GM18507 (cell line): Measurements from ENCODE around the gene ATP6V1G3.
"Not testable (repeated sequence)": the region's sequence is repeated elsewhere in the genome, so short reads cannot be mapped to it uniquely, and the experiment has no call there.

ENCODE experiments used
- DNase-seq: peaks from one replicate; pipeline ENCODE4 v3.0.0; 2011; ENCODE audit warnings: low read depth; ENCODE audit not compliant: insufficient read length; ENCODE audit errors: extremely low spot score
- FAIRE-seq: peaks from 2 replicates; lab custom pipeline; 2011; peaks lifted over from hg19 to GRCh38; lab: Jason Lieb, UNC

Gene ATP6V1G3, protein sequence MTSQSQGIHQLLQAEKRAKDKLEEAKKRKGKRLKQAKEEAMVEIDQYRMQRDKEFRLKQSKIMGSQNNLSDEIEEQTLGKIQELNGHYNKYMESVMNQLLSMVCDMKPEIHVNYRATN

GRCh38 chr1:198540580-198540979, at the start of gene ATP6V1G3:
TSS of gene ATP6V1G3 (minus strand) at chr1:198540680. CDS start at chr1:198540650, 30 bp downstream.
- no peak for DNase-seq
- FAIRE-seq = no peak

DNA sequence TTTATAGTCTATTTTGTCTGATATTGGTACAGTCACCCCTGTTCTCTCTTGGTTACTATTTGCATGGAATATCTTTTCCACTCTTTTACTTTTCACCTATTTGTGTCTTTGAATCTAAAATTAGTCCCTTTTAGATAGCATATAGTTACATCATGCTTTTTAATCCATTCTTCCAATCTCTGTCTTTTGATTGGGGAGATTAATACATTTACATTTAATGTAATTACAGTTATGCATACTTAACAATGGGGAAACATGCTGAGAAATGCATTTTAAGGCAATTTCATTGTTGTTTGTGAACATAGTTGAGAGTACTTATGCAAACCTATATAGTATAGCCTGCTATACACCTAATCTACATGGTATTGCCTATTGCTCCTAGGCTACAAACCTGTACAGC, 48.4 kb upstream of the ATP6V1G3 start:
- DNase-seq (no peak), FAIRE-seq (no peak)

- no peak for DNase-seq
- no peak for FAIRE-seq
These were observed 43.7 kb upstream of the ATP6V1G3 start for GRCh38 chr1:198584163-198584562.

DNA sequence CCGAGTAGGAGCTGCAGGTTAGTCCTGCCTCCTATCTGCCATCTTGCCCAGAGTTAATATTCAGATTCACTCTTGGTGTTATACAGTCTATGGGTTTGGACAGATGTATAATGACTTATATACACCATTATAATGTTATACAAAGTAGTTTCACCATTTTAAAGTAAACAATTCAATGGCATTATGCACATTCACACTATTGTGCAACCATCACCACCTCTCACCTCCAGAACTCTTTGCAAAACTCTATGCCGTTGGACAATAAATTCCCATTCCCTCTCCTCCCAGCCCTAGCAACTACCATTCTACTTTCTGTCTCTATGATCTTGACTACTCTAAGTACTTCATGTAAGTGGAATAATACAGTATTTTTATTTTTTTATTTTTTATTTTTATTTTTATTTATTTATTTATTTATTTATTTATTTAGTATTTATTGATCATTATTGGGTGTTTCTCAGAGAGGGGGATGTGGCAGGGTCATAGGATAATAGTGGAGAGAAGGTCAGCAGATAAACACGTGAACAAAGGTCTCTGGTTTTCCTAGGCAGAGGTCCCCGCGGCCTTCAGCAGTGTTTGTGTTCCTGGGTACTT, 42.8 kb upstream of the ATP6V1G3 start:
- not testable (repeated sequence) for DNase-seq, FAIRE-seq

- DNase-seq = no peak
- FAIRE-seq = no peak
These were observed 37.0 kb upstream of the ATP6V1G3 start for GRCh38 chr1:198577444-198577843.

GRCh38 chr1:198575798-198576641, 35.5 kb upstream of the ATP6V1G3 start:
- no peak for DNase-seq
- FAIRE-seq = peak; percentile 59

DNA sequence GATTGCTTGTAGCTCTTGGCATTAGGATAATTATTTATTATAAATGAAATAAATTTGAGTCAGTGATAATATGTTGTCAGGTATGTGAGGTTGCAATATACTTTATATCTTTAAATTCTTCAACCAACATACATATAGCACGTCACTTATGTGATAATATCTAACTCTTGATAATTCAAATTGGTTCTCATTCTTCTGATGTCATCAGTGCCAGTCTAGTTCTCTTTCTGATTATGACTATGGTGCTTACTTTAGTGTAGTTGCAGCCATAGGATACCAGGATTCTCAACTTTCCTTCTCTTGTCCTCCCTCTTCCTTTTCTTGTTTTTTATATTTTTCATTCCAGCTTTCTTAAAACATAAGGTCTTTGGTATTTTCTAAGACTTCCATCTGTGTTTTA, 34.8 kb upstream of the ATP6V1G3 start:
- peak; percentile 51 for FAIRE-seq
- no peak for DNase-seq

- FAIRE-seq = no peak
- no peak for DNase-seq
These were observed 33.8 kb upstream of the ATP6V1G3 start for GRCh38 chr1:198574325-198574724.

DNA sequence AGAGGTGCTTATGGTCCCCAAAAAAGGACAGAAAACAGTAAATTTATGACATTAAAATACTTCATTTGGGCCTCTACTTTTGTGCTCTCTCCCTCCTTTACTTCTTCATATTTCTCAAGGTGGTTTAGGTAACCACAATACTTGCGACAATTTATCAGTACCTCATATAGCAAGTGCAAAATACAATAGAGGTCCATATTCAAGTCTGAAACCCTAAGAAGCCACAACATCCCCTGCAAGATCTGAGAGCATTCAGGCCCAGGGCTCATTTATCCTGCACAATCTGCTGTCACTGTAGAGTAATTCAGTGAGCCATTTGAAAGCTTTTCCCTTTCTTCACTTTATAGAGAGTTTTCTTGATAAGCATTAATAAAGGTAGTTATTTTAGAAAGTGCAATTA, 24.2 kb upstream of the ATP6V1G3 start:
- no peak for FAIRE-seq
- no peak for DNase-seq

GRCh38 chr1:198564157-198564556, 23.7 kb upstream of the ATP6V1G3 start:
- DNase-seq (no peak), FAIRE-seq (no peak)

GRCh38 chr1:198563583-198563982, 23.1 kb upstream of the ATP6V1G3 start:
- peak; percentile 21 for FAIRE-seq
- no peak for DNase-seq

- no peak for FAIRE-seq
These were observed 19.7 kb upstream of the ATP6V1G3 start for GRCh38 chr1:198560161-198560560.

DNA sequence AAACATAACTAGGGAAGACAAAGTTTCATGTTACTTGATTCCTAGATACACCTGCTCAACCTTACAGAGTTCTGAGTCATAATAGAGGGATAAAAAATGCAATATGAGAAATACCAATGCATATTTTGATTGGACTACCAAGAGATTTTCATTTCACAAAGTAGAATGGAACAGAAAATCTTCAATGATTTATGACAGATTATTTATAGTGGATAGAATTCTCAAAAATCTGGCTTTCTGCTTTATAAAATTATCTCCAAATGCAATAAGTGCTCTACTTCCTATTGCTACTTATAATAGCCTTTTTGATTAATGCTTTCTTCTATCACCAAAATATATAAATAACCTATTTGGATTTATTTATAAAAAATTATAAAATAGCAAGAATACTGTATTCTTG, 18.9 kb upstream of the ATP6V1G3 start:
- FAIRE-seq (no peak), DNase-seq (no peak)

More at GRCh38 chr1:198560161-198560560, 19.7 kb upstream of the ATP6V1G3 start:
- DNase-seq = no peak

- DNase-seq (no peak), FAIRE-seq (no peak)
These were observed 17.9 kb upstream of the ATP6V1G3 start for GRCh38 chr1:198558402-198558801.

- peak; percentile 93 for FAIRE-seq
These were observed 16.5 kb upstream of the ATP6V1G3 start for GRCh38 chr1:198556971-198557370.

DNA sequence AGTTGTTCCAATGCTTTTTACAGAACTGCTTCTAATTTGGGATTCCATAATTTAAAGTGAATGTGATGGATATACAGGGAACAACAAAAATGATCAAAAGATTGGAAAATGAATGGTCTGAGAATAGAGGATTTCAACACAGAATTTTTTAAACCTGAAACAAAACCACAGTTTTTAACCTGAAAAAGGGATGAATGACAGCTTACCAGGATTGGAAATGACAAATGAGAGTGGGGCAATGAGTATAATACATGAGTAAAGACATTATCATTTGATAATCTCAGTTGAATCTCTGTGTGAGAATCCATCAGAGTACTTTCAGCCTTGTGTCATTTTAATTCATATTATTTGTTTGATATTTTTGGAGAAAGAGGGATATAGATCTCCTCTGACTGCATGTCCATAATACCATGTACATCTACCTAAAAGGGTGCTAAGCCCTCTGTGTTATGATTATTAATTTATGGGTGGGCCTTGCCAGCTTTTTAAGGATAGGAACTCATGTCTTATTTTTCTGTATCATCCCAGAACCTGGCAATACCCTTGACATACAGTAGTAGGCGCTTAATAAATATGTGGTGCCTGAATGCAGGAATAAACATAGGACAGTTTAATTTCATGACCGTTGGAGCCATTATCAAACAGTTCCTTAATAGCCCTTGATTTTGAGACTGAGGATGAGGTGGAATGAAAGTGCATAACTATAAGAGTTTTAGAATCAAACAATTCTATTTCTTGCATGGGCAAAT, 12.4 kb upstream of the ATP6V1G3 start:
- FAIRE-seq (no peak), DNase-seq (no peak)

More at GRCh38 chr1:198556971-198557370, 16.5 kb upstream of the ATP6V1G3 start:
- peak; percentile 11 for DNase-seq

- DNase-seq (no peak), FAIRE-seq (no peak)
These were observed 10.6 kb upstream of the ATP6V1G3 start for GRCh38 chr1:198550941-198551524.

DNA sequence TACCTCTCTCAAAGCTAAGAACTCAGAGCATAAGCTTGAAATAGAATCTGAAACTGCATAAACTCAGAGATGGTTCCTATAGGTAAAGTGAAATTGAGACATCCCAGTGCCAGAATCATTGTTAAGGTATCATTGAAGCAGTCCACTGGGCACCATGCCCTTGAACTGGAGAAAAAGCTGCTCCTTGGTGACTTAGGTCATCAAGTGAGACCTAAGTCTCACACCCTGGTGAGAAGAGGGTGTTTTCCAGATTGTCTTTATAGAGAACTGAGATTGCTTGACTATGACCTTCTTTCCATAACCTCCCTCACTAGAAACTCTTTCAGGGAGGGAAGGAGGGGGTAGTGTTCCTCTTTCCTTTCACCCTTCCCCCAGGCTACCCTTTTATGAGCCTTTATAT, 9.4 kb upstream of the ATP6V1G3 start:
- DNase-seq = no peak
- FAIRE-seq = peak; percentile 81

DNA sequence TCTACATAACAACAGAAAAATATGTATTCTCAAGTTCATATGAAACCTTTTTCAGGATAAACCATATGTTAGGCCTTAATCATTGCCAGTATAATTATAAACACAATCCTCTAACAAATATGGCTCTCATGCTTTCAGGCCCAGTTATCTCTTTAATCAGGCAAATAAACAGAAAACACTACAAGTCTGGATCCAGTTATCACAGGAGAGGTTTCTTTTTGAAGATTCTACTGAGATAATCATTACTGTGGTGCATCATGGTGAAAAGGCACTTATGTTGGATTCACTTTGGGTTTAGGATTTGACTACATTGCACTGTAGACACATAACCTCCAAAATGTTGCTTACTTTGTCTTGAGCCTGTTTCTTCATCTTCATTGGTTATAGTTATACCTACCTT, 8.4 kb upstream of the ATP6V1G3 start:
- FAIRE-seq = no peak

GRCh38 chr1:198545156-198545555, 4.7 kb upstream of the ATP6V1G3 start:
- FAIRE-seq (peak; percentile 67), DNase-seq (no peak)

More for the DNA sequence above, 8.4 kb upstream of the ATP6V1G3 start:
- DNase-seq = no peak
